Spleen (tissue), 11 donors: ENCODE data around the gene WDR26. TPM values are rescaled to one million over a fixed set of nuclear protein-coding genes. Genes with fewer than 3 reads are reported as not detected.
A peak's percentile ranks its signal among the peaks of the same experiment; 100 is the strongest.
"Not testable (repeated sequence)": the region's sequence is repeated elsewhere in the genome, so short reads cannot be mapped to it uniquely, and the experiment has no call there.

Experiments
- DNase-seq: peaks from one replicate; pipeline ENCODE4 v3.0.0-alpha.2; 2020
- H3K27ac ChIP-seq, 8 donors: fragments of 200-600 bp; sonication (generic) in 7 of 8; 1 replicate in 4 of 8; 2 replicates in 4 of 8; pipeline versions ENCODE4 v1.5.0 to v1.8.0; 2016 to 2021; ENCODE audit warnings: inconsistent platforms in 4 of 8, mild to moderate bottlenecking in 4 of 8, moderate library complexity in 1 of 8
- H3K27me3 ChIP-seq, 7 donors: fragments of 200-600 bp; sonication (generic) in 6 of 7; replicated peaks in 1 of 7; 1 replicate in 4 of 7; 2 replicates in 3 of 7; pipeline versions ENCODE4 v1.5.0 to v1.8.0; 2016 to 2021; ENCODE audit warnings: inconsistent platforms in 3 of 7, mild to moderate bottlenecking in 1 of 7
- H3K36me3 ChIP-seq, 6 donors: fragments of 200-600 bp; sonication (generic) in 5 of 6; 1 replicate in 4 of 6; 2 replicates in 2 of 6; pipeline versions ENCODE4 v1.5.0 to v1.8.0; 2016 to 2021; ENCODE audit warnings: inconsistent platforms in 2 of 6
- H3K4me1 ChIP-seq, 6 donors: fragments of 200-600 bp; sonication (generic) in 5 of 6; 1 replicate in 3 of 6; 2 replicates in 3 of 6; pipeline versions ENCODE4 v1.5.0 to v1.8.0; 2016 to 2021; ENCODE audit warnings: inconsistent platforms in 3 of 6
- H3K4me3 ChIP-seq, 8 donors: fragments of 200-600 bp; sonication (generic) in 7 of 8; 1 replicate in 4 of 8; 2 replicates in 4 of 8; pipeline versions ENCODE4 v1.5.0 to v1.8.0; 2016 to 2021; ENCODE audit warnings: inconsistent platforms in 4 of 8, mild to moderate bottlenecking in 4 of 8, moderate library complexity in 2 of 8
- H3K9me3 ChIP-seq, 8 donors: fragments of 200-600 bp; sonication (generic) in 7 of 8; 1 replicate in 4 of 8; 2 replicates in 4 of 8; pipeline versions ENCODE4 v1.5.0 to v1.8.0; 2016 to 2021; ENCODE audit warnings: inconsistent platforms in 4 of 8
- POLR2A ChIP-seq, 3 donors: fragments of 450-650 bp; IDR thresholded peaks; one replicate each; pipeline ENCODE4 v1.5.1; 2017; ENCODE audit warnings: antibody characterized with exemption in 3 of 3, mild to moderate bottlenecking in 1 of 3
- POLR2AphosphoS5 ChIP-seq, 3 donors: sonication (generic); formaldehyde crosslinking; IDR thresholded peaks; one replicate each; pipeline ENCODE4 v1.5.1; 2017; ENCODE audit warnings: antibody characterized with exemption in 3 of 3
- WGBS, 5 donors: extraction: QIAGEN DNeasy Blood & Tissue Kit in 3 of 5; methylation state at CpG; one replicate each; pipeline versions ENCODE4 v1.1.5 to v1.1.7; 2013 to 2018; 5-methylcytosine and 5-hydroxymethylcytosine counted together
- intact Hi-C: fragments of 100-400 bp; cut with DNase I; formaldehyde crosslinking; loops from one replicate; pipeline ENCODE4 v1.15.0; 2023; ENCODE audit warnings: low total_unique reads
- polyA plus RNA-seq, 3 donors: library from polyadenylated mRNA; stranded (reverse); fragments of 200-250 nt; gene quantifications; one replicate each; pipeline ENCODE4 v1.2.1, GENCODE V29; 2013
- total RNA-seq, 7 donors: library from RNA; depleted of rRNA in 3 of 7; stranded (reverse); fragments of >200 nt in 3 of 7; fragmentation: NEBNext Ultra II Directional in 4 of 7; extraction: Animal tissue kit (Norgen Biotek cat#: 25700) in 4 of 7; gene quantifications; one replicate each; pipeline versions ENCODE4 v1.1.0 to v1.2.1, GENCODE V29; 2016 to 2021
- TF ChIP-seq, protein P1 (sequence below), 11 experiments: fragments of 200-600 bp in 7 of 11; fragments of 450-650 bp in 4 of 11; sonication (generic) in 4 of 11; IDR thresholded peaks in 8 of 11; conservative IDR thresholded peaks in 3 of 11; 1 replicate in 7 of 11; 2 replicates in 4 of 11; pipeline versions ENCODE4 v1.4.0 to v1.8.0; 2016 to 2021; ENCODE audit warnings: antibody characterized with exemption in 11 of 11, inconsistent platforms in 4 of 11, mild to moderate bottlenecking in 1 of 11
- donor health status: healthy with polysubstance abuse.
- donor health status: DM: no; HTN: no; CAD: no; lungs with moderate emphysema.
- donor health status: DM: no; HTN: no; CAD: no.
- donor health status: Bipolar disorder and iron deficiency.
- donor health status: healthy.
- donor health status: DM: no; HTN: no; CAD: no.
- donor health status: DM: yes; HTN: yes; CAD: no.

Gene WDR26
- total and polyA plus RNA-seq, 10 donors, result 22.0 to 148 (median 119) TPM

DNA sequence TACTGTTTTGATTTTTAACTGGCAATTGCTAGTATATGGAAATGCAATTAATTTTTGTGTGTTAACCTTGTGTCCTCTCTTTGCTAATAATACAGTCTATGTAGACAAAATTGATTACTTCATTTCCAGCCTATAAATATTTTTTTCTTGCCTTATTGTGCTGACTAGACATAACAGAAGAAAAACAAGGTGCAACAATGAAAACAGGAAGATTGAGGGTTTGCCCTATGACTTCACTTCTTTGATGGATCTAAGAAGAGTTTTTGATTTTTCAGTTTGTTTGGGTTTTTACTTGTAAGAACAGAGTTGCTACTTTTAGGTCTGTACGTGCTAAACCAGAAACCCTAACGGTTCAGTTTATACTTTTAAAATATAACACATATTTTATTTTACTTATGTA is 86.5 kb downstream of the WDR26 start:
- peaks cover 0 to 22% (median 20%) of the 10 kb centered on the region in 8 donors for H3K9me3 ChIP-seq
- intact Hi-C loops, result no loop called here
- H3K36me3 ChIP-seq, result no peaks in the 10 kb centered on the region
- no peak overlapping the region for H3K4me3 ChIP-seq
- DNase-seq, result no peak
- no peaks in the 10 kb centered on the region for H3K4me1 ChIP-seq
- H3K27ac ChIP-seq, result no peak overlapping the region
- 72 to 80% (median 76%) methylated on average over 2 of the region's 2 CpGs for WGBS, 5 donors
- peaks cover 0 to 6% (median 0%) of the 10 kb centered on the region in 7 donors for H3K27me3 ChIP-seq
- TF ChIP-seq, protein P1, sequence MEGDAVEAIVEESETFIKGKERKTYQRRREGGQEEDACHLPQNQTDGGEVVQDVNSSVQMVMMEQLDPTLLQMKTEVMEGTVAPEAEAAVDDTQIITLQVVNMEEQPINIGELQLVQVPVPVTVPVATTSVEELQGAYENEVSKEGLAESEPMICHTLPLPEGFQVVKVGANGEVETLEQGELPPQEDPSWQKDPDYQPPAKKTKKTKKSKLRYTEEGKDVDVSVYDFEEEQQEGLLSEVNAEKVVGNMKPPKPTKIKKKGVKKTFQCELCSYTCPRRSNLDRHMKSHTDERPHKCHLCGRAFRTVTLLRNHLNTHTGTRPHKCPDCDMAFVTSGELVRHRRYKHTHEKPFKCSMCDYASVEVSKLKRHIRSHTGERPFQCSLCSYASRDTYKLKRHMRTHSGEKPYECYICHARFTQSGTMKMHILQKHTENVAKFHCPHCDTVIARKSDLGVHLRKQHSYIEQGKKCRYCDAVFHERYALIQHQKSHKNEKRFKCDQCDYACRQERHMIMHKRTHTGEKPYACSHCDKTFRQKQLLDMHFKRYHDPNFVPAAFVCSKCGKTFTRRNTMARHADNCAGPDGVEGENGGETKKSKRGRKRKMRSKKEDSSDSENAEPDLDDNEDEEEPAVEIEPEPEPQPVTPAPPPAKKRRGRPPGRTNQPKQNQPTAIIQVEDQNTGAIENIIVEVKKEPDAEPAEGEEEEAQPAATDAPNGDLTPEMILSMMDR (IDR thresholded peaks at IDR 0.05 in 8 of 11, conservative IDR thresholded peaks at IDR 0.05 in 3 of 11), result no peak
- TF ChIP-seq POLR2A (IDR thresholded peaks at IDR 0.05), result no peak
- no peak for TF ChIP-seq POLR2AphosphoS5 (IDR thresholded peaks at IDR 0.05)

DNA sequence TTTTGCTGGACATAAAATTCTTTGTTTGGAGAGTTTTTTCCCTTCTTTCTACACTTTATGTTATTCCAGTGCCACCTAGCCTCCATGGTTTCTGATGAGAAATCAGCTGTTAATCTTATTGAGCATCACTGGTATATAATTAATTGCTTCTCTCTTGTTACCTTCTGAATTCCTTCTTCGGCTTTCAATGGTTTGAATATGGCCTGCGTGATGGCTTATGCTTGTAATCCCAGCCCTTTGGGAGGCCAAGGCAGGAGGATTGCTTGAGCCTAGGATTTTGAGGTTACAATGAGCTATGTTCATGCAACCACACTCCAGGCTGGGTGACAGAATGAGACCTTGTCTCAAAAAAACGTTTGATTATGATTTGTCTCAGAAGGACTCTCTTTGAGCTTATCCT is 90.9 kb downstream of the WDR26 start:
- no peak overlapping the region for H3K4me3 ChIP-seq
- WGBS, 5 donors, result 41 to 63% (median 42%) methylated on average over 3 of the region's 3 CpGs
- H3K9me3 ChIP-seq, result peaks cover 0 to 29% (median 25%) of the 10 kb centered on the region in 8 donors
- peaks cover 0 to 11% (median 0%) of the 10 kb centered on the region in 7 donors for H3K27me3 ChIP-seq
- DNase-seq, result no peak
- intact Hi-C loops, result no loop called here
- TF ChIP-seq POLR2AphosphoS5 (IDR thresholded peaks at IDR 0.05) (no peak), POLR2A (IDR thresholded peaks at IDR 0.05) (no peak)
- TF ChIP-seq, protein P1 (IDR thresholded peaks at IDR 0.05 in 8 of 11, conservative IDR thresholded peaks at IDR 0.05 in 3 of 11), result no peak
- no peak overlapping the region for H3K27ac ChIP-seq
- H3K4me1 ChIP-seq, result peaks cover 0 to 11% (median 6%) of the 10 kb centered on the region in 6 donors
- H3K36me3 ChIP-seq, result no peaks in the 10 kb centered on the region

DNA sequence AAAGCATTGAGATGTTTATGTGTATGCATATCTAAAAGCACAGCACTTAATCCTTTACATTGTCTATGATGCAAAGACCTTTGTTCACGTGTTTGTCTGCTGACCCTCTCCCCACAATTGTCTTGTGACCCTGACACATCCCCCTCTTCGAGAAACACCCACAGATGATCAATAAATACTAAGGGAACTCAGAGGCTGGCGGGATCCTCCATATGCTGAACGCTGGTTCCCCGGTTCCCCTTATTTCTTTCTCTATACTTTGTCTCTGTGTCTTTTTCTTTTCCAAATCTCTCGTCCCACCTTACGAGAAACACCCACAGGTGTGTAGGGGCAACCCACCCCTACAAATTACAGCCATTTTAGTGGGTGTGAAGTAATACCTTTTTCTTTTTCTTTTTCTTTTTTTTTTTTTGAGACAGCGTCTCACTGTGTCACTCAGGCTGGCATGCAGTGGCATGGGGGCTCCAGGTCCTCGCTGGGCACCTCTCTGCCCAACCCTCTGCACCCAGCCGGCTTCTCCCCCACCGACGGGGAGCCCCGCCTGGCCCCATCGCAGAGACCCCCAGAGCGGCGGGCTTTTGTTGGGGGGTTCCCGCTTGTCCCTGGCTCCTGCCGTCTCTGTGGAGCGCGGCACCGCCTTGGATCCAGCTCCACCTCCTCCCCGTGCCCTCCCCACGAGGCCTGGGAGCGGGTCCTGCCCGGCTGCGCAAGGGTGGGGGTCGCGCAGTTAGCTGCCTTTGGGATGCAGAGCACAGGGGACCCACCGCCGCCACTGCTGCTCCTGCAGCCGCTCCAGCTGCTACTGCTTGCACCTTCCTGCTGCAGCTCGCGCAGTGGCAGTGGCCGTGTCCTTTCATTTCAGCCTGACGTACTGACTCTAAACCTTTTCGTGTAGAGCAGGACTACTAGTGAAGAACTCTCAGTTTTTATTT is 93.9 kb downstream of the WDR26 start:
- intact Hi-C loops, result not testable (repeated sequence)

DNA sequence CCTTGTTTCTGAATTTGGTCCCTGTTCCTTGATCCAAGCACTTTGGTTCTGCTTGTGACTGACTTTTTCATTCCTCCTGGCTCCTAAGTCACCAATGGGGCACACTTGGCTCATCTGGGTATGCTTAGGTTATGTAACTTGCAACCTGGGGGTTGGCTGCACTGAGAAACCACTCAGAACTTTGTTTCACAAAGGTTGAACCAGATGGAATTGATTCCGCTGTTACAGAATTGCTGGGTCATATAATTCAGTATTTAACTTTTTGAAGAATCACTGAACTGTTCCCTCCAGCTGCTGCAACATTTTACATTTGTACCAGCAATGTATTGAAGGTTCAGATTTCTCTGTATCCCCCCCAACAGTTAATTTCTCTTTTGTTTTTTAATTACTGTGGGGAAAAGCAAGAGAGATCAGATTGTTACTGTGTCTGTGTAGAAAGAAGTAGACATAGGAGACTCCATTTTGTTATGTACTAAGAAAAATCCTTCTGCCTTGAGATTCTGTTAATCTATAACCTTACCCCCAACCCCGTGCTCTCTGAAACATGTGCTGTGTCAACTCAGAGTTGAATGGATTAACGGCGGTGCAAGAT is 95.1 kb downstream of the WDR26 start:
- no peaks in the 10 kb centered on the region for H3K36me3 ChIP-seq
- intact Hi-C loops, result no loop called here
- H3K9me3 ChIP-seq, result peaks cover 0 to 22% (median 20%) of the 10 kb centered on the region in 8 donors
- no peak overlapping the region for H3K27ac ChIP-seq
- H3K4me1 ChIP-seq, result peaks cover 0 to 11% (median 6%) of the 10 kb centered on the region in 6 donors
- TF ChIP-seq, protein P1 (IDR thresholded peaks at IDR 0.05 in 8 of 11, conservative IDR thresholded peaks at IDR 0.05 in 3 of 11), result no peak
- TF ChIP-seq POLR2AphosphoS5 (IDR thresholded peaks at IDR 0.05), result no peak
- TF ChIP-seq POLR2A (IDR thresholded peaks at IDR 0.05), result no peak
- 52 to 83% (median 75%) methylated on average over 2 to 3 of the region's 4 CpGs for WGBS, 5 donors
- H3K27me3 ChIP-seq, result peaks cover 0 to 6% (median 0%) of the 10 kb centered on the region in 7 donors
- no peak overlapping the region for H3K4me3 ChIP-seq
- no peak for DNase-seq

More for the DNA sequence above, 93.9 kb downstream of the WDR26 start:
- 6 to 18% (median 8%) methylated on average over 23 to 31 of the region's 36 CpGs for WGBS, 5 donors
- TF ChIP-seq POLR2AphosphoS5 (IDR thresholded peaks at IDR 0.05), result peak in 2 of 3 donors; percentile 10 to 39
- Histone ChIP-seq H3K4me1 (peaks cover 0 to 11% (median 6%) of the 10 kb centered on the region in 6 donors), H3K4me3 (peak overlapping the region; percentile 23 to 70 (median 42)), H3K9me3 (peaks cover 0 to 29% (median 25%) of the 10 kb centered on the region in 8 donors)
- not testable (repeated sequence) for H3K27ac ChIP-seq, H3K36me3 ChIP-seq, H3K27me3 ChIP-seq
- peak; percentile 86 for DNase-seq
